ENCODE measurements around the gene UNK. TPM values are rescaled to one million over a fixed set of nuclear protein-coding genes. Genes with fewer than 3 reads are reported as not detected.

Gene UNK
- total and polyA plus RNA-seq, 9 of the 15 experiments (the other 6 are each of a cell fraction or from before 2014, with no cell fraction given) = 12.8 to 38.6 (median 24.8) TPM

- TF ChIP-seq GTF2B (IDR thresholded peaks at IDR 0.05; ENCODE audit: extremely low read depth, insufficient read length) (no peak), ZBTB8A (IDR thresholded peaks at IDR 0.05; ENCODE audit: partially characterized antibody) (peak; percentile 82), ZNF436 (CRISPR knock-in tag; IDR thresholded peaks at IDR 0.05) (no peak), NFATC3 (IDR thresholded peaks at IDR 0.05) (no peak), STAT6 (CRISPR knock-in tag; IDR thresholded peaks at IDR 0.05) (no peak), ZBTB33 (CRISPR knock-in tag; IDR thresholded peaks at IDR 0.05) (no peak), MIER1 (IDR thresholded peaks at IDR 0.05; ENCODE audit: low read depth) (no peak), NCOA1 (IDR thresholded peaks at IDR 0.05; ENCODE audit: low read depth) (no peak), TRIM24 (IDR thresholded peaks at IDR 0.05) (no peak), CBX2 (IDR thresholded peaks at IDR 0.05; ENCODE audit: insufficient read depth, low read length, poor library complexity, severe bottlenecking) (no peak), DIDO1 (tag; IDR thresholded peaks at IDR 0.05; ENCODE audit: low read depth) (peak; percentile 77; the same call in 1 of the 2 replicates), POLR3G (IDR thresholded peaks at IDR 0.05; ENCODE audit: extremely low read depth, insufficient read length, insufficient replicate concordance) (no peak), NCOA4 (IDR thresholded peaks at IDR 0.05; ENCODE audit: partially characterized antibody) (no peak), POLR2H (tag; IDR thresholded peaks at IDR 0.05; ENCODE audit: low read depth) (peak; percentile 19; the same call in 1 of the 2 replicates), MAFF (IDR thresholded peaks at IDR 0.05; ENCODE audit: low read length) (0 out of 2 replicates have a peak, but pooled peaks have one; percentile 6), STAT5A (IDR thresholded peaks at IDR 0.05; ENCODE audit: borderline replicate concordance, low read length) (no peak), FOXA3 (CRISPR knock-in tag; conservative IDR thresholded peaks at IDR 0.05 in 1 of 2, IDR thresholded peaks at IDR 0.05 in 1 of 2) (peak in 1 of 2 experiments; percentile 42; a peak in 1 of 4 replicates), ZNF511 (CRISPR knock-in tag; IDR thresholded peaks at IDR 0.05) (no peak), PRDM10 (IDR thresholded peaks at IDR 0.05; ENCODE audit: partially characterized antibody) (no peak)
Measured at GRCh38 chr17:75784473-75785015, at the start of gene UNK (continued).
